H1 (cell line): ENCODE measurements around the gene FECH. TPM values are rescaled to one million over a fixed set of nuclear protein-coding genes. Genes with fewer than 3 reads are reported as not detected.

Experiments
- CTCF ChIA-PET: fragments of 300-600 bp; sonication (Branson Sonifier 250); formaldehyde crosslinking; loops from one replicate; lab custom pipeline; 2021; ENCODE audit not compliant: partially characterized antibody; lab: Charles Lee
- POLR2A ChIA-PET: fragments of 300-600 bp; sonication (Branson Sonifier 250); formaldehyde crosslinking; loops from one replicate; lab custom pipeline; 2021; ENCODE audit warnings: inconsistent platforms; ENCODE audit not compliant: partially characterized antibody; lab: Charles Lee
- DNase-seq, 2 experiments: peaks; one replicate each; pipeline versions ENCODE4 v3.0.0 to v3.0.0-alpha.2; 2010 to 2022; ENCODE audit warnings: low spot score in 2 of 2, low read depth in 1 of 2, mixed read lengths in 1 of 2
- FAIRE-seq: peaks from 2 replicates; lab custom pipeline; 2011; peaks lifted over from hg19 to GRCh38; lab: Jason Lieb, UNC
- H2AFZ ChIP-seq: 2 replicates; pipeline ENCODE4 v1.8.1; 2012; ENCODE audit warnings: low read length, inconsistent platforms
- H2AK5ac ChIP-seq: 2 replicates; pipeline ENCODE4 v1.6.1; 2013; ENCODE audit warnings: low read depth, low read length
- H2BK120ac ChIP-seq: replicated peaks from 2 replicates; pipeline ENCODE3; 2013; ENCODE audit warnings: low read depth, low read length, inconsistent platforms
- H2BK12ac ChIP-seq: 2 replicates; pipeline ENCODE4 v1.6.1; 2013; ENCODE audit warnings: low read depth, low read length
- H2BK15ac ChIP-seq: 2 replicates; pipeline ENCODE4 v1.6.1; 2013; ENCODE audit warnings: low read length
- H2BK20ac ChIP-seq: 2 replicates; pipeline ENCODE4 v1.6.1; 2013; ENCODE audit warnings: low read length
- H2BK5ac ChIP-seq: 2 replicates; pipeline ENCODE4 v1.6.1; 2013; ENCODE audit warnings: low read depth, low read length
- H3K14ac ChIP-seq: 2 replicates; pipeline ENCODE4 v1.6.1; 2013; ENCODE audit warnings: inconsistent platforms; ENCODE audit not compliant: insufficient read length
- H3K18ac ChIP-seq: 2 replicates; pipeline ENCODE4 v1.6.1; 2013; ENCODE audit warnings: low read length; ENCODE audit errors: extremely low read depth
- H3K23ac ChIP-seq: 2 replicates; pipeline ENCODE4 v1.6.1; 2013; ENCODE audit warnings: inconsistent platforms; ENCODE audit not compliant: insufficient read length
- H3K23me2 ChIP-seq: 2 replicates; pipeline ENCODE4 v1.6.1; 2013; ENCODE audit warnings: low read depth, low read length
- H3K27ac ChIP-seq: 2 replicates; pipeline ENCODE4 v1.6.1; 2011; ENCODE audit warnings: low read depth, low read length, inconsistent platforms
- H3K27me3 ChIP-seq, 4 experiments: replicated peaks in 1 of 4; 1 replicate in 1 of 4; 2 replicates in 3 of 4; pipeline versions ENCODE4 v1.6.1 to v1.8.1; 2011 to 2013; ENCODE audit warnings: low read length in 3 of 4, mild to moderate bottlenecking in 3 of 4, inconsistent platforms in 2 of 4, mixed read lengths in 2 of 4, moderate library complexity in 1 of 4; ENCODE audit not compliant: control insufficient read depth in 3 of 4, insufficient read depth in 3 of 4; ENCODE audit errors: extremely low read depth in 1 of 4
- H3K36me3 ChIP-seq, 4 experiments: 2 replicates each; pipeline versions ENCODE4 v1.6.1 to v1.8.1; 2011 to 2013; ENCODE audit warnings: mild to moderate bottlenecking in 4 of 4, low read length in 3 of 4, moderate library complexity in 2 of 4, control low read depth in 1 of 4, inconsistent platforms in 1 of 4; ENCODE audit not compliant: insufficient read depth in 4 of 4, control insufficient read depth in 2 of 4
- H3K4ac ChIP-seq: replicated peaks from 2 replicates; pipeline ENCODE3; 2013; ENCODE audit warnings: low read length, low read depth, mixed read lengths, inconsistent platforms; ENCODE audit not compliant: insufficient read length
- H3K4me1 ChIP-seq, 4 experiments: replicated peaks in 1 of 4; 1 replicate in 1 of 4; 2 replicates in 3 of 4; pipeline versions ENCODE4 v1.6.1 to v1.8.1; 2011 to 2013; ENCODE audit warnings: low read length in 3 of 4, inconsistent platforms in 2 of 4, mixed read lengths in 1 of 4; ENCODE audit not compliant: insufficient read depth in 4 of 4, control insufficient read depth in 3 of 4
- H3K4me2 ChIP-seq, 2 experiments: 2 replicates each; pipeline versions ENCODE4 v1.6.1 to v1.8.1; 2011 to 2013; ENCODE audit warnings: low read depth in 2 of 2, low read length in 2 of 2, control low read depth in 1 of 2, inconsistent platforms in 1 of 2, mild to moderate bottlenecking in 1 of 2; ENCODE audit not compliant: insufficient read depth in 1 of 2
- H3K4me3 ChIP-seq, 4 experiments: fragments of 200-600, 300-600 bp in 1 of 4; sonication (generic), shearing (Covaris generic), sonication (Bioruptor Twin) in 1 of 4; 2 replicates each; pipeline versions ENCODE4 v1.5.1 to v1.8.1; 2011 to 2016; ENCODE audit warnings: low read length in 4 of 4, low read depth in 3 of 4, control low read depth in 2 of 4, inconsistent platforms in 2 of 4, mild to moderate bottlenecking in 2 of 4, mixed read lengths in 1 of 4, moderate library complexity in 1 of 4; ENCODE audit not compliant: insufficient read depth in 2 of 4; ENCODE audit errors: extremely low read depth in 1 of 4
- H3K56ac ChIP-seq: replicated peaks from 2 replicates; pipeline ENCODE3; 2013; ENCODE audit warnings: low read depth, mild to moderate bottlenecking, mixed read lengths, low read length, inconsistent platforms; ENCODE audit not compliant: insufficient read length
- H3K79me1 ChIP-seq: 2 replicates; pipeline ENCODE4 v1.6.1; 2013; ENCODE audit warnings: low read depth, low read length, control low read depth
- H3K79me2 ChIP-seq, 2 experiments: 2 replicates each; pipeline versions ENCODE4 v1.6.1 to v1.8.1; 2012 to 2013; ENCODE audit warnings: low read length in 2 of 2, mild to moderate bottlenecking in 2 of 2, inconsistent platforms in 1 of 2; ENCODE audit not compliant: insufficient read depth in 2 of 2, control insufficient read depth in 1 of 2
- H3K9ac ChIP-seq, 4 experiments: replicated peaks in 1 of 4; 1 replicate in 1 of 4; 2 replicates in 3 of 4; pipeline versions ENCODE4 v1.6.1 to v1.8.1; 2011 to 2013; ENCODE audit warnings: low read depth in 3 of 4, low read length in 3 of 4, control low read depth in 2 of 4, mild to moderate bottlenecking in 2 of 4, moderate library complexity in 2 of 4, inconsistent platforms in 1 of 4; ENCODE audit errors: extremely low read depth in 1 of 4
- H3K9me3 ChIP-seq, 2 experiments: 2 replicates each; pipeline versions ENCODE4 v1.6.1 to v1.8.1; 2012 to 2013; ENCODE audit warnings: mild to moderate bottlenecking in 2 of 2, moderate library complexity in 2 of 2, control low read depth in 1 of 2, inconsistent platforms in 1 of 2, low read depth in 1 of 2, low read length in 1 of 2, mixed read lengths in 1 of 2; ENCODE audit not compliant: insufficient read depth in 2 of 2
- H4K20me1 ChIP-seq, 2 experiments: replicated peaks in 1 of 2; 2 replicates each; pipeline versions ENCODE3 to v1.8.1; 2011 to 2013; ENCODE audit warnings: inconsistent platforms in 2 of 2, low read length in 2 of 2, mild to moderate bottlenecking in 1 of 2; ENCODE audit not compliant: insufficient read depth in 2 of 2, control insufficient read depth in 1 of 2
- H4K5ac ChIP-seq: 2 replicates; pipeline ENCODE4 v1.6.1; 2013; ENCODE audit warnings: low read length, low read depth, mixed read lengths, inconsistent platforms; ENCODE audit not compliant: insufficient read length
- H4K8ac ChIP-seq: 2 replicates; pipeline ENCODE4 v1.8.0; 2013; ENCODE audit warnings: mild to moderate bottlenecking, moderate library complexity, low read length, inconsistent platforms; ENCODE audit not compliant: insufficient read depth; ENCODE audit errors: extremely low read depth
- H4K91ac ChIP-seq: replicated peaks from 2 replicates; pipeline ENCODE3; 2013; ENCODE audit warnings: low read length, mixed read lengths, inconsistent platforms; ENCODE audit not compliant: insufficient read length
- EGR1 ChIP-seq: IDR thresholded peaks from 2 replicates; pipeline ENCODE4 v1.6.1; 2011; ENCODE audit warnings: low read depth, low read length, borderline replicate concordance
- TBP ChIP-seq: IDR thresholded peaks from 2 replicates; pipeline ENCODE4 v1.6.1; 2011; ENCODE audit warnings: low read depth, low read length, improper control_type of control experiment
- WGBS, 2 experiments: shearing (Covaris generic) in 1 of 2; methylation state at CpG; one replicate each; pipeline versions ENCODE4 v1.1.6 to v1.1.7; 2013 to 2015; ENCODE audit warnings: low lambda C conversion rate in 2 of 2, mixed read lengths in 2 of 2, inconsistent platforms in 1 of 2, low coverage in 1 of 2, missing lambda C conversion rate in 1 of 2; ENCODE audit not compliant: insufficient replicate concordance in 2 of 2, insufficient coverage in 1 of 2, insufficient read length in 1 of 2; ENCODE audit errors: extremely low coverage in 1 of 2, missing lambda C conversion rate in 1 of 2; 5-methylcytosine and 5-hydroxymethylcytosine counted together
- polyA plus RNA-seq, 7 experiments: library from polyadenylated mRNA; depleted of rRNA in 3 of 7; stranded (reverse) in 5 of 7; unstranded in 2 of 7; fragments of >200 nt in 5 of 7; fragments of 200-250 nt in 2 of 7; gene quantifications; 1 replicate in 5 of 7; 2 replicates in 1 of 7; 4 replicates in 1 of 7; pipeline versions ENCODE4 v1.2.1 to v1.2.3, GENCODE V29; 2011 to 2013; ENCODE audit warnings: missing spikeins in 2 of 7, mixed read lengths in 2 of 7
- total RNA-seq: library from RNA; stranded (reverse); fragmentation: NEBNext Ultra II Directional; extraction: Animal tissue kit (Norgen Biotek cat#: 25700); gene quantifications from 2 replicates; pipeline ENCODE4 v1.2.1, GENCODE V29; 2021

The FECH gene
- total and polyA plus RNA-seq, 2 of the 8 experiments (the other 6 are each of a cell fraction or from before 2014, with no cell fraction given), result 13.1 to 26.6 TPM

GRCh38 chr18:57555134-57555533 is 31.4 kb downstream of the FECH start:
- Histone ChIP-seq H3K4me2 (no peak overlapping the region), H3K23me2 (no peaks in the 10 kb centered on the region), H3K27me3 (no peaks in the 10 kb centered on the region), H3K14ac (no peak overlapping the region), H4K91ac (no peak overlapping the region), H3K9ac (no peak overlapping the region), H3K27ac (no peak overlapping the region), H2BK20ac (no peak overlapping the region), H3K4me1 (no peaks in the 10 kb centered on the region), H3K79me1 (no peaks in the 10 kb centered on the region), H2BK120ac (no peak overlapping the region), H3K56ac (no peak overlapping the region), H3K23ac (no peak overlapping the region), H2AK5ac (no peak overlapping the region), H3K36me3 (peaks cover 0 to 3% (median 0%) of the 10 kb centered on the region in 4 experiments; a peak in 2 of 8 replicates), H3K4ac (no peak overlapping the region), H2BK15ac (no peak overlapping the region), H2BK12ac (no peak overlapping the region), H3K79me2 (no peaks in the 10 kb centered on the region), H4K5ac (no peak overlapping the region), H2BK5ac (no peak overlapping the region), H4K20me1 (no peaks in the 10 kb centered on the region), H3K9me3 (no peaks in the 10 kb centered on the region), H2AFZ (no peak overlapping the region), H3K4me3 (no peak overlapping the region), H3K18ac (no peak overlapping the region), H4K8ac (no peak overlapping the region)
- ChIA-PET CTCF (no interaction called here), POLR2A (no interaction called here)
- WGBS, 2 experiments, result 85% methylated on average over 2 of the region's 2 CpGs; no CpG with 5 or more reads in 1 of the 2 experiments
- FAIRE-seq (no peak), DNase-seq (no peak)
- TF ChIP-seq TBP, result no peak
- TF ChIP-seq EGR1, result no peak
